HG03354 (cell line): Measurements from ENCODE around the gene CAPZA1.
"Not testable (repeated sequence)": the region's sequence is repeated elsewhere in the genome, so short reads cannot be mapped to it uniquely, and the experiment has no call there.

ENCODE experiments used
- ATAC-seq: cut with Tn5 transposase; IDR thresholded peaks from one replicate; pipeline ENCODE4 v1.9.1; 2021; ENCODE audit warnings: mild to moderate bottlenecking; ENCODE audit not compliant: unreplicated experiment, poor library complexity, severe bottlenecking

The CAPZA1 gene

GRCh38 chr1:112626193-112626592, 6.6 kb downstream of the CAPZA1 start:
- no peak for ATAC-seq

GRCh38 chr1:112626887-112627286, 7.3 kb downstream of the CAPZA1 start:
- no peak for ATAC-seq

- no peak for ATAC-seq
Measured at GRCh38 chr1:112628516-112628915, 8.9 kb downstream of the CAPZA1 start.

- no peak for ATAC-seq
Measured at GRCh38 chr1:112629256-112629655, 9.6 kb downstream of the CAPZA1 start.

- ATAC-seq = no peak
Measured at GRCh38 chr1:112633628-112634027, 14.0 kb downstream of the CAPZA1 start.

- ATAC-seq = no peak
Measured at GRCh38 chr1:112634367-112634766, 14.7 kb downstream of the CAPZA1 start.

- ATAC-seq = no peak
Measured at GRCh38 chr1:112636056-112636455, 16.4 kb downstream of the CAPZA1 start.

- ATAC-seq = peak; percentile 57
Measured at GRCh38 chr1:112636597-112637253, 17.1 kb downstream of the CAPZA1 start.

GRCh38 chr1:112637254-112638109, 17.9 kb downstream of the CAPZA1 start:
- ATAC-seq = no peak

- ATAC-seq = no peak
Measured at GRCh38 chr1:112638110-112638428, 18.4 kb downstream of the CAPZA1 start.

- not testable (repeated sequence) for ATAC-seq
Measured at GRCh38 chr1:112640437-112640836, 20.8 kb downstream of the CAPZA1 start.

- ATAC-seq = no peak
Measured at GRCh38 chr1:112643080-112643479, 23.4 kb downstream of the CAPZA1 start.

GRCh38 chr1:112646225-112646624, 26.6 kb downstream of the CAPZA1 start:
- no peak for ATAC-seq

GRCh38 chr1:112651205-112651604, 31.6 kb downstream of the CAPZA1 start:
- no peak for ATAC-seq

- no peak for ATAC-seq
Measured at GRCh38 chr1:112665857-112666256, 46.2 kb downstream of the CAPZA1 start.

GRCh38 chr1:112666946-112667345, 47.3 kb downstream of the CAPZA1 start:
- ATAC-seq = no peak

GRCh38 chr1:112672009-112672408, 52.4 kb downstream of the CAPZA1 start:
- ATAC-seq = no peak

GRCh38 chr1:112672842-112673241, 53.2 kb downstream of the CAPZA1 start:
- ATAC-seq = no peak

- no peak for ATAC-seq
Measured at GRCh38 chr1:112673592-112674439, 54.2 kb downstream of the CAPZA1 start.

GRCh38 chr1:112674440-112674985, 54.9 kb downstream of the CAPZA1 start, which contains the start of gene MOV10:
TSS of gene MOV10 (plus strand) at chr1:112674659. CDS start at chr1:112674913, 254 bp downstream.
- ATAC-seq = peak; percentile 73
